Memory B cell (primary cell): ENCODE results near the gene TRIM38.

Experiments used
- ATAC-seq: fragments of 150-1000 bp; cut with Tn5 transposase; 2 replicates; pipeline ENCODE4 v1.10.0; 2021; ENCODE audit warnings: low read depth, mild to moderate bottlenecking, moderate library complexity
- DNase-seq, 2 donors: peaks; one replicate each; pipeline ENCODE4 v3.0.0; 2022; ENCODE audit warnings: low spot score in 2 of 2
- H3K27ac Mint-ChIP-seq: one replicate; pipeline ENCODE4 v1.8.0; 2022; ENCODE audit warnings: mild to moderate bottlenecking, moderate library complexity, mixed read lengths
- H3K27me3 Mint-ChIP-seq: one replicate; pipeline ENCODE4 v1.8.0; 2022; ENCODE audit warnings: mixed read lengths
- H3K36me3 Mint-ChIP-seq: one replicate; pipeline ENCODE4 v1.8.0; 2022; ENCODE audit warnings: mild to moderate bottlenecking, mixed read lengths
- H3K4me1 Mint-ChIP-seq: one replicate; pipeline ENCODE4 v1.8.0; 2022; ENCODE audit warnings: mixed read lengths
- H3K4me3 Mint-ChIP-seq: one replicate; pipeline ENCODE4 v1.8.0; 2022; ENCODE audit warnings: mild to moderate bottlenecking, moderate library complexity, mixed read lengths
- H3K9me3 Mint-ChIP-seq: one replicate; pipeline ENCODE4 v1.8.0; 2022; ENCODE audit warnings: mixed read lengths

The TRIM38 gene

DNA sequence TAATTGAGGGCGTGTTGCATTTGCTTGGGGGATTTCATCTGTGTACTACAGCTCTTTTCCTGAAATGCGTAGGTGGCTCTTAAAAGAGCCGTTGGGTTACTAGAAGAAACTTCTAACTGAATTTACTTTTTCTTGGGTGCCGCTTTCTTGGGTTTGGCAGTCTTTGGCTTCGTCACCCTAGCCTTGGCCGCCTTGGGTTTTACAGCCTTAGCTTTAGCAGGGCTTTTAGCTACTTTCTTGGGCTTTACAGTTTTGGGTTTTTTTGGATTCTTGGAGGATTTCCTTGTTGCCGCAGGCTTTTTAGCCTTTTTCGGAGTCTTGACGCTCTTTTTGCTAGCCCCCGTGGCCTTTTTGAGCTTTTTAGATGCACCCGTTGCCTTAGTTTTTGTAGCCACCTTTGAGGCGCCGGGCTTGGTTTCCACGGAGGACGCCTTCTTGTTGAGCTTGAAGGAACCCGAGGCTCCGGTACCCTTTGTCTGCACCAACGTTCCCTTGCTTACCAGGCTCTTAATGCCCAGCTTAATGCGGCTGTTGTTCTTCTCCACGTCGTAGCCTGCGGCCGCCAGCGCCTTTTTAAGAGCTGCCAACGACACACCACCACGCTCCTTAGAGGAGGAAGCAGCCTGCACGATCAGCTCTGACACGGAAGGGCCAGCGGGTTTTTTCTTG lies 54.5 kb downstream of the TRIM38 start:
- Mint-ChIP-seq H3K4me1 (peaks cover 7% of the 10 kb centered on the region), H3K27me3 (no peaks in the 10 kb centered on the region), H3K4me3 (peak overlapping the region; percentile 63), H3K27ac (no peak overlapping the region), H3K9me3 (no peaks in the 10 kb centered on the region), H3K36me3 (no peaks in the 10 kb centered on the region)
- DNase-seq (no peak), ATAC-seq (no peak)

DNA sequence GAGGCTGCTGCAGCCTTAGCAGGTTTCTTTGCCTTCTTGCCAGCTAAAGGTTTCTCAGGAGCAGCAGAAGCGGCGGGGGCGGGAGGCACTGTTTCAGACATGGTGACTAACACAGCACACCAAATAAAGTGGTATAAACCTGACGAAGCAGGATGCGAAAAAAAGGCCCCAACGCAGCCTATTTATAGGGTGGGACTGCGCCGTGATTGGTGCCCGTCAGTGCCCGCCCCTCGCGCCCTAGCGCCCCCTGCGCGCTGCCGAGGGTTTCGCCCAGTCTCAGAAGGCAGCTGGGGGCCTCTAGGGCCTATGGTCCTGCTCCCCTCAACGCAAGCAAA lies 55.0 kb downstream of the TRIM38 start:
- Mint-ChIP-seq H3K4me3 (peak overlapping the region; percentile 63), H3K27me3 (no peaks in the 10 kb centered on the region), H3K36me3 (no peaks in the 10 kb centered on the region), H3K4me1 (peaks cover 7% of the 10 kb centered on the region), H3K9me3 (no peaks in the 10 kb centered on the region), H3K27ac (no peak overlapping the region)
- DNase-seq (peak in 1 of 2 donors; percentile 38), ATAC-seq (no peak)

DNA sequence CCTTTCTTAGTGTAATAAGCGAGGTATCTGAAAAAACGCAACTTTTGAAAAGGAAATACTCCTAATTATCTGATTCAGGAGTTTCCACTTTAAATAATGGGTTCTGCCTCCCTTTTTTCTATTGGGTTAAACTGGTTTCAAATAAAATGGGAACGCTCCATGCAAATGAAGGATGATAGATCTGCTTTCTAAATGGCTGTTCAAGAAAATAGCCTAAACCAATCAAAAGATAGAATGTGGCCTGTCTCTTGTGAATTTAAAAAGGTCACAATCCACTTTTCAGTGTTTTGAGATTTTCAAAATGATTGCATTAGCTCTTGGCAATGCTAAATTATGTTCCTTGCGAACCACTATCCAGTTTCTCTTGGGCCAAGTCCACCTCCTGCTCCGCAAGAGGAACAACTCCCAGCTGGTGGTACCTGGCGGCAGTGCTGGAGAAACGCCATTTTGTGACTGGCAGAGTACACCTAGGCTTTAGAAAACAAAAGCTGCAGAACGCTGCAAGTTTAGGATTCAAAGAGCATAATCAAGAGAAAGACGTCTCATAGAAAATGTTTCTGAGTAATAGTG lies 56.7 kb downstream of the TRIM38 start:
- Mint-ChIP-seq H3K9me3 (peaks cover 2% of the 10 kb centered on the region), H3K4me1 (peaks cover 7% of the 10 kb centered on the region), H3K36me3 (no peaks in the 10 kb centered on the region), H3K27me3 (no peaks in the 10 kb centered on the region), H3K27ac (peak overlapping the region; percentile 100), H3K4me3 (peak overlapping the region; percentile 21)
- ATAC-seq (no peak), DNase-seq (no peak)

DNA sequence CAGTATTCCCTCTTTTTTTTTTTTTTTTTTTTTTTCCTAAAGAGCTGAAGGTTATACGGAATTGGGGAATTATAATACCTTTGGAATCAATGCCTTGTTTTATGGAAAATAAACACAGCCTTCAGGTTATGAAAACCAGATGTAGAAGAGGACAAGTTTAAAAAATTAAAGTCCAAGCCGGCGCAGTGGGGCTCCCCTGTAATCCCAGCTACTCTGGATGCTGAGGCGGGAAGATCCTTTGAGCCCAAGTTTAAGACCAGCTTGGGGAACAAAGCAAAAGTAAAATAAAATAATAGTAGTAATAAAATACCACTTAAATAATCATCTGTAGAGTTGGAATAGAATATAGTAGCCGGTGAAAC lies 57.3 kb downstream of the TRIM38 start:
- Mint-ChIP-seq H3K4me1 (peaks cover 7% of the 10 kb centered on the region), H3K4me3 (peak overlapping the region; percentile 100)

DNA sequence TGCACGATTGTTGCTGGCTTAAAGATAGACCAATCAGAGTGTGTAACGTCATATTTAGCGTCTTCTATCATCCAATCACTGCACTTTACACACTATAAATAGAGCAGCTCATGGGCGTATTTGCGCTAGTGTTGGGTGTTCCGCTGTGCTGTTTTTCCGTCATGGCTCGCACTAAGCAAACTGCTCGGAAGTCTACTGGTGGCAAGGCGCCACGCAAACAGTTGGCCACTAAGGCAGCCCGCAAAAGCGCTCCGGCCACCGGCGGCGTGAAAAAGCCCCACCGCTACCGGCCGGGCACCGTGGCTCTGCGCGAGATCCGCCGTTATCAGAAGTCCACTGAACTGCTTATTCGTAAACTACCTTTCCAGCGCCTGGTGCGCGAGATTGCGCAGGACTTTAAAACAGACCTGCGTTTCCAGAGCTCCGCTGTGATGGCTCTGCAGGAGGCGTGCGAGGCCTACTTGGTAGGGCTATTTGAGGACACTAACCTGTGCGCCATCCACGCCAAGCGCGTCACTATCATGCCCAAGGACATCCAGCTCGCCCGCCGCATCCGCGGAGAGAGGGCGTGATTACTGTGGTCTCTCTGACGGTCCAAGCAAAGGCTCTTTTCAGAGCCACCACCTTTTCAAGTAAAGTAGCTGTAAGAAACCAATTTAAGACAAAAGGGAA lies 57.9 kb downstream of the TRIM38 start:
- Mint-ChIP-seq H3K4me3 (peak overlapping the region; percentile 100), H3K9me3 (peaks cover 2% of the 10 kb centered on the region), H3K4me1 (peaks cover 7% of the 10 kb centered on the region), H3K27ac (peak overlapping the region; percentile 100), H3K27me3 (no peaks in the 10 kb centered on the region), H3K36me3 (no peaks in the 10 kb centered on the region)
- ATAC-seq (peak; percentile 49), DNase-seq (peak; percentile 82 to 87)

More for the DNA sequence above, 57.3 kb downstream of the TRIM38 start:
- Mint-ChIP-seq H3K27me3 (no peaks in the 10 kb centered on the region), H3K27ac (peak overlapping the region; percentile 100), H3K36me3 (no peaks in the 10 kb centered on the region), H3K9me3 (peaks cover 2% of the 10 kb centered on the region)
- ATAC-seq (no peak), DNase-seq (peak in 1 of 2 donors; percentile 19)

DNA sequence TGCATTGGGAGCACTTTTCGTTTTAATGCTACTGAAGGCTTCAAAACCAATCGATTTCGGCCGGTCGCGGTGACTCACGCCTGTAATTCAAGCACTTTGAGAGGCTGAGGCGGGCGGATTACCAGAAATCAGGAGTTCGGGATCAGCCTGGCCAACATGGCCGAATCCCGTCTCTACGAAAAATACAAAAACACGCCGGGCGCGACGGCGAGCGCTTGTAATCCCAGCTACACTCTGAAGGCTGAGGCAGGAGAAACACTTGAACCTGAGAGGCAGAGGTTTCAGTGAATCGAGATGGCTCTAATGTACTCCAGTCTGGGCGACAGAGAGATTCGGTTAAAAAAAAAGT lies 58.4 kb downstream of the TRIM38 start:
- Mint-ChIP-seq H3K9me3 (peaks cover 2% of the 10 kb centered on the region), H3K27me3 (no peaks in the 10 kb centered on the region), H3K27ac (peak overlapping the region; percentile 100), H3K36me3 (no peaks in the 10 kb centered on the region), H3K4me1 (peaks cover 11% of the 10 kb centered on the region), H3K4me3 (peak overlapping the region; percentile 100)
- ATAC-seq (peak; percentile 4), DNase-seq (peak; percentile 60 to 67)

DNA sequence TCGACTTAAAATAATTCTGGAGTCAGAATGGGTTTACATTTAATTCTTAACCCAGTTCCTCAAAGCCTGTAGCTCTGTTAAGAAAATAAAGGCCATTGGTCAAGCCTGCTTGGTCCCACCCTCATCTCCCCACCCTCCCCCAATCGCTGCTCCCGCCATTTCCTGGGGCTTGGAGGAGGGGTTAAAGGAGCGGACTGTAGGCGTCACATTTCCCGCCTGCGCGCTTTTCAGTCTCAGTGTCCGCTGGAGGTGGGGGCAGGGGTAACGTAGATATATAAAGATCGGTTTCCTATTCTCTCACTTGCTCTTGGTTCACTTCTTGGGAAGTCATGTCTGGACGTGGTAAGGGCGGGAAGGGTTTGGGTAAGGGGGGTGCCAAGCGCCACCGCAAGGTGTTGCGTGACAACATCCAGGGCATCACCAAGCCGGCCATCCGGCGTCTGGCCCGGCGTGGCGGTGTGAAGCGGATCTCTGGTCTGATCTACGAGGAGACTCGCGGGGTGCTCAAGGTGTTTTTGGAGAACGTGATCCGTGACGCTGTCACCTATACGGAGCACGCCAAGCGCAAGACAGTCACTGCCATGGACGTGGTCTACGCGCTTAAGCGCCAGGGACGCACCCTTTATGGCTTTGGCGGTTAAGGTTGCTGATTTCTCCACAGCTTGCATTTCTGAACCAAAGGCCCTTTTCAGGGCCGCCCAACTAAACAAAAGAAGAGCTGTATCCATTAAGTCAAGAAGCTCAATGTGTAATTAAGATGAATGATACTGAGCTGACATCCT lies 58.9 kb downstream of the TRIM38 start:
- no peaks in the 10 kb centered on the region for H3K27me3 Mint-ChIP-seq
- DNase-seq = peak; percentile 87 to 88
- H3K27ac Mint-ChIP-seq = peak overlapping the region; percentile 100
- peaks cover 2% of the 10 kb centered on the region for H3K9me3 Mint-ChIP-seq
- no peaks in the 10 kb centered on the region for H3K36me3 Mint-ChIP-seq
- peak overlapping the region; percentile 100 for H3K4me3 Mint-ChIP-seq
- peak; percentile 64 for ATAC-seq
- peaks cover 11% of the 10 kb centered on the region for H3K4me1 Mint-ChIP-seq

DNA sequence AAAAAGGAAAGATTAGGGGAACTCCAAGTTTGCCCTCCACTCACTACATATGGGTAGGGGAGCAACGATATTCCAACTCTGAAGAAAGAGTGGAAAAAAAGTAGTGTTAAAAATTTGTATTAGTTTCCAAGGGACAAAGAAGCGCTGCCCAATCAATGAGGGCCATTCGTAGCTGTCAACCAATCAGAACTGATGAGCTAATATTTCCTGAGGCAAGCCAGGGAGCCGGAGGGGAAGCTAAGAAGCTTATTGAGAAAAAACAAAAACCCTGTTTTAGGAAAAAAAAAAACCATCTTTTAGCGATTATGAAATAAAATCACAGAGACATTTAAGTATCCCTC lies 59.5 kb downstream of the TRIM38 start:
- Mint-ChIP-seq H3K27me3 (no peaks in the 10 kb centered on the region), H3K27ac (peak overlapping the region; percentile 100), H3K36me3 (no peaks in the 10 kb centered on the region), H3K4me3 (peak overlapping the region; percentile 100), H3K4me1 (peaks cover 13% of the 10 kb centered on the region), H3K9me3 (peaks cover 2% of the 10 kb centered on the region)
- DNase-seq (no peak), ATAC-seq (no peak)

DNA sequence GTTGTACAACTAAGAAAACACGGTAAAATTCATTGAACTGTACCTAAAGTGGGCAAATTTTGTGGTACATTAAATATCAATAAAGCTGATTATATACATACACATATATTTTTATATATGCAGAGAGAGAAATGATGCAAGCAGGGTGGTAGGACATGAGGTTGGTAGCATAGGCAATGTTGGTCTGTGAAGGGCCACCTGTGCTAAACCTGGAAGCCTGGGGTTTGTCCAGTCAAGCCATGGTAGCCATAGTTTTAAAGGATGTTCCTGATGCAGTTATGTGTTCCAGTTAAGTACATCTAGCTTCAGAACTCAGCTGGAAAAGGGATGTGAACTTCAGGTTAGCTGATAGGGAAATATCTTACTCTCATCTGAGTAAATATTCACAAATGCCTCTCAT lies 60.1 kb downstream of the TRIM38 start:
- DNase-seq (no peak), ATAC-seq (no peak)
- peaks cover 2% of the 10 kb centered on the region for H3K9me3 Mint-ChIP-seq
- H3K4me3 Mint-ChIP-seq = no peak overlapping the region
- H3K27me3 Mint-ChIP-seq = no peaks in the 10 kb centered on the region
- H3K36me3 Mint-ChIP-seq = no peaks in the 10 kb centered on the region
- H3K27ac Mint-ChIP-seq = peak overlapping the region; percentile 100
- H3K4me1 Mint-ChIP-seq = peaks cover 15% of the 10 kb centered on the region

DNA sequence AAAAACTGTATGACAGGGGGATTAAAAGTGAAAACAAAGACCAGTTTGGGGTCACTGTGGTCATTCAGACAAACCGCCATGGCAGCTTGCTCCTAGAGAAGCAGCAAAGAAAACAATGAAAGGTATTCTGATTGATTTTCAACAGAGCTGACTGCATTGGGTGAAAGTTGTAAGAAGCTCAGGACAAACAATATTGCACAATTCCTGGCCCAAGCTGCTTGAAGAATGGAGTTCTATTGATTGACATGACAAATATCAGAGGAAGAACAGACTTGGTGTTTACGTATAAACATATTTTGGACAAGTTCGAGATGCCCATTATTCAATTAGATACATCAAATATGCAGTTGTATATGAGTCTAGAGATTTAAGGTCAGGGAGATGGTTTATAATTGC lies 62.0 kb downstream of the TRIM38 start:
- peaks cover 17% of the 10 kb centered on the region for H3K4me1 Mint-ChIP-seq
- no peak for ATAC-seq
- H3K27me3 Mint-ChIP-seq = no peaks in the 10 kb centered on the region
- H3K4me3 Mint-ChIP-seq = no peak overlapping the region
- no peak overlapping the region for H3K27ac Mint-ChIP-seq
- peaks cover 2% of the 10 kb centered on the region for H3K9me3 Mint-ChIP-seq
- DNase-seq = no peak
- no peaks in the 10 kb centered on the region for H3K36me3 Mint-ChIP-seq

DNA sequence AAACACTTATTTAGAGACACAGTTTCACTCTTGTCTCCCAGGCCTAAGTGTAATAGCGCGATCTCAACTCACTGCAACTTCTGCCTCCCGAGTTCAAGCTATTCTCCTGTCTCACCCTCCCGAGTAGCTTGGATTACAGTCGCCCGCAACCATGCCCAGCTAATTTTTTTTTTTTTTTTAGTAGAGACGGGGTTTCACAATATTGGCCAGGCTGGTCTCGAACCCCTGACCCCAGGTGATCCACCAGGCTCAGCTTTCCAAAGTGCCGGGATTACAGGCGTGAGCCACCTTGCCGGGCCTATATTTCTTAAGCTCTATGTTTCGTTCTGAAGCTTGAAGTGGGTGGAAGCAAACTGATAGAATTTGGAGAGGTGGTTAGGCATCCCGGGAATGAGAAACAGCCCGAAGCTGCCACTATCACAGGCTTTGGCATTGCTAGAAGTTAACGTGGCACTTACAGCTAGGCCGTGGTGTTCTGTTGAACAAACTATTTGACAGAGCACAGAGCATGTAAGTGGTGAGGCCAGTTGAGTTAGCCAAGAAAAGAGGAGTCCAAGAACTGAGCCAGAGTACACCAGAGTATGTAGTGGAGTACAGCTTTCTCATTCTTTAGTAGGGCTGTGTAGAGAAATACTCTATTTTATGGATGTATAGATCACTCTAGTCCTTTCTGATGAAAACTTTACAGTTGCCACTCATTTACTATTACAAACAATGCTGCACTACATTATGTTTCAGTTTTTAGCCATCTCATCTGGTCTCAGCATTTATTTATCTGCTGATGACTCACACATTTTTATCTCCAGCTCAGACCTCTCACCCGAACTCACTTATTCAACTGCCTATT lies 62.7 kb downstream of the TRIM38 start:
- Mint-ChIP-seq H3K4me3 (no peak overlapping the region), H3K9me3 (peaks cover 2% of the 10 kb centered on the region), H3K4me1 (peaks cover 17% of the 10 kb centered on the region), H3K27ac (peak overlapping the region; percentile 100), H3K36me3 (no peaks in the 10 kb centered on the region), H3K27me3 (no peaks in the 10 kb centered on the region)
- no peak for ATAC-seq
- DNase-seq = no peak

DNA sequence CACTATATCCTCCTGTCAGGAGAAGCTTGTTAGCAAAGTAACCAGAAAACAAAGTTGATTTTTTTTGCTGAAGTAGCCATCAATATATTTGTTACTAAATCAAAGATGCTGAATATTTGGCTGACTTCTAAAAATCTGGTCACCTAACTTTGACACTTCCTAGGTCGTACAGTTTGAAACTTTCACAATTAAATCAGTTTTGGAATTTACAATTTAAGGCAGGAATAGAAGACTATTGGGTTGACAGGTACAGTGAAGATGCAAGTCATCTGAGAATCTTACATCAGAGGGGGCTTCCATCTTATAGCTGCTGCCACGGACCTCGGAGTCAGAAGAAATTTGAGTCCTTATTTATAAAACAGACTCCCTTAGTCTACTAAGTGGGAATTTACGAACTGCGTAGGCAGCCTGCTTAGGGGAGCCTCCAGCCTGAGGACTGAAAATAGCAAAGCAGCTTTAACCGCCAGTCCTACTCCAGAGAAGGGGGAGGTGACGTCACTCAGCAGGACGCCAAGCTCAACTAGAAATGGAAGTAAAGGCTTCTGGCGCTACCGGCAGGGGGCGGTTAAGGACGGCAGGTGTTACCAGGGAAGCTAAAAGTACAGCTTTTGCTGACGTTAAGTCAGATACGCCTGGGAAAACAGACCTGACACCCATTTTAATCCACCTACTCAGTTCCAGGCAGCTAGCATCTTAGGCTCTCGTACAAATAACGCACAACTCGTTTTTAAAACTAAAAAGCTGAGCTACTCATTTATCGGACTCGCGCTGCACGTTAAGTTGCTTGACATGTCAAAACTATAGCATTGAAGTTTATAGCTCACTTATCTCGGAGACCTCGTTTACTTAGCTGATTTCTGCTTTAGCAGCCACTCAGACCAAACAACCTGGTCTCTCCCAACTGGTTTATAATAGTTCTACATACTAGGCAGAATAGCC lies 63.6 kb downstream of the TRIM38 start:
- peak; percentile 47 for ATAC-seq
- Mint-ChIP-seq H3K36me3 (no peaks in the 10 kb centered on the region), H3K27me3 (no peaks in the 10 kb centered on the region), H3K9me3 (peaks cover 2% of the 10 kb centered on the region), H3K4me1 (peaks cover 17% of the 10 kb centered on the region), H3K4me3 (peak overlapping the region; percentile 93), H3K27ac (peak overlapping the region; percentile 100)
- DNase-seq = peak; percentile 90 to 94
